Thyroid gland (tissue), 4 donors: Measurements from ENCODE around the gene SLX9.

Experiments
- CTCF ChIP-seq, 6 experiments: fragments of 200-600 bp in 3 of 6; fragments of 450-650 bp in 3 of 6; sonication (generic) in 3 of 6; IDR thresholded peaks; one replicate each; pipeline ENCODE4 v1.5.1; 2016 to 2019; ENCODE audit warnings: antibody characterized with exemption in 6 of 6, mild to moderate bottlenecking in 2 of 6, inconsistent platforms in 1 of 6, moderate library complexity in 1 of 6
- POLR2A ChIP-seq, 2 donors: fragments of 450-650 bp; IDR thresholded peaks; one replicate each; pipeline ENCODE4 v1.6.1; 2017; ENCODE audit warnings: antibody characterized with exemption in 2 of 2, mild to moderate bottlenecking in 2 of 2, moderate library complexity in 1 of 2

GRCh38 chr21:44929242-44929798 is 10.5 kb upstream of the SLX9 start:
- TF ChIP-seq CTCF (IDR thresholded peaks at IDR 0.05) = no peak
- no peak for TF ChIP-seq POLR2A (IDR thresholded peaks at IDR 0.05)
